ENCODE measurements around the gene MIB2.
"Not testable (repeated sequence)": the region's sequence is repeated elsewhere in the genome, so short reads cannot be mapped to it uniquely, and the experiment has no call there.

The MIB2 gene

DNA sequence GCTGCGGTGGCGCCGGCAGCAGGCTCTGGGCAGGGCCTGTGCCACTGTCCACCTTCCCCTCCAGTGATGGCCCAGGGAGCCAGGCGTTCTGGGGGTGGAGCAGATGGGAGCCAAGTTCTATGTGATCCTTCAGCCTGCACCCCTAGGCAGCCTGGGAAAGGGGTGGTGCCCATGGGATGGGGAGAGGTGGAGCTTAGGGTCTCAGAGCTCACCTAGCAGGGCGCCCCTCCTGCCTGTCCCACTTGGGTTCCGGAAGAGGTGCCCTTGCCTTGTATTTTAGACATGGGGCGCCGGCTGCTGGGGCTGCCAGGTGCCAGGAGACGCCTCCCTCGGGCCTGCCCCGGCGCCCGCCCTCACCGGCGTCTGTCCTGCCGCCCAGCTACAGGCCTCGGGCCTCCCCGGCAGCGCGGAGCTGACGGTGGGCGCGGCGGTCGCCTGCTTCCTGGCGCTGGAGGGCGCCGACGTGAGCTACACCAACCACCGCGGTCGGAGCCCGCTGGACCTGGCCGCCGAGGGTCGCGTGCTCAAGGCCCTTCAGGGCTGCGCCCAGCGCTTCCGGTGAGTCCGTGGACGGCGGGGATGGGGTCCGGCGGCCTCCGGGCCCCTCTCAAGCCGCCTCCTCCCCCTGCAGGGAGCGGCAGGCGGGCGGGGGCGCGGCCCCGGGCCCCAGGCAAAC lies 13.6 kb downstream of the MIB2 start:
- DNase-seq: no peak

DNA sequence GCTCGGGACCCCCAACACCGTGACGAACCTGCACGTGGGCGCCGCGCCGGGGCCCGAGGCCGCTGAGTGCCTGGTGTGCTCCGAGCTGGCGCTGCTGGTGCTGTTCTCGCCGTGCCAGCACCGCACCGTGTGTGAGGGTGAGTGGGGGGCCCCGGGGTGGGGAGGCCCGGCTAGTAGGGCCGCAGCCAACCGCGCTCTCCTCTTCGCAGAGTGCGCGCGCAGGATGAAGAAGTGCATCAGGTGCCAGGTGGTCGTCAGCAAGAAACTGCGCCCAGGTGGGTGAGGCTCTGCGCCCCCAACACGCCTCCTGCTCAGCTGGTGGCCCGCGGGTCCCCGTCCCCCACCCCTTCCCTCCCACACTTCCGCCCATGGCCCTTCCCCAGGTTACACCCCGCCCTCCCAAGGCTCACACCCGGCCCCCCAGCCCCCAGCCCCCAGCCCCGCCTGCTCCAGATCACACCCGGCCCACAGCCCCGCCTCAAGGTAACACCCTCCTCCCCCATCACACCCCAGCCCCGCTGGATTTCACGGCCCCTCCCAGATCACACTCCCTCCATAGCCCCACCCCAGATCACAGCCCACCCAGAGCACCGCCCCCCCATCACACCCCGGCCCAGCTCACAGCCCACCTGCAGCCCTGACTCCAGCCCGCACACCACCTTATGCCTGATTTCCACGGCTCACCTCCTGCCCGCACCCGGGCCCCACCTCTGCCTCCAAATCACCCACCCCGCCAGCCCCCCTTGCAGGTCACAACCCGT lies 14.3 kb downstream of the MIB2 start:
- no peak for DNase-seq

DNA sequence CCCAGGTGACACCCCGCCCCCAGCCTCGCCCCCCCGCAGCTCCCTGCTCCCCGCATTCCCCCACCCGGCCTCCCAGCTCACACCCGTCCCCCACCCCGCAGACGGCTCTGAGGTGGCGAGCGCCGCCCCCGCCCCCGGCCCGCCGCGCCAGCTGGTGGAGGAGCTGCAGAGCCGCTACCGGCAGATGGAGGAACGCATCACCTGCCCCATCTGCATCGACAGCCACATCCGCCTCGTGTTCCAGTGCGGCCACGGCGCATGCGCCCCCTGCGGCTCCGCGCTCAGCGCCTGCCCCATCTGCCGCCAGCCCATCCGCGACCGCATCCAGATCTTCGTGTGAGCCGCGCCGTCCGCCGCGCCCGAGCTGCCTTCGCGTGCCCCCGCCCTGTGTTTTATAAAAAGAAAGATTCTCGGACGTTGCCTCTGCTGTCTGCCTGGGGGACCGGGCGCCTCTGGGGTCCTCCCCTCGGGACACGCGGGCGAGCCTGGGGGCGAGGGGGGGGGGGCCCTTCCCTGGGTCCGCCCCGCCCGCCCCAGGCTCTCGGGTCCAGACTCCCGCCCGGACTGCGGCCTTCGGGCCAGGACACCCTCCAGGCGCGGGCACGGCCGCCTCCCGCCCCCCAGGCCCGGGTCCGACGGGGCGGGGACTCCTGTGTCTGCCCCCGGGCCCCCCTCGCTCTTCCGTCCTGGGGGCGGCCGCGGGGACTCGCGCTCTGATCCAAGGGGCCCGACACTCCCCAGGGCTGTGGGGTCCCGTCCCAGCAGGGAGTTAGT lies 15.1 kb downstream of the MIB2 start:
- peak; percentile 15 for DNase-seq

DNA sequence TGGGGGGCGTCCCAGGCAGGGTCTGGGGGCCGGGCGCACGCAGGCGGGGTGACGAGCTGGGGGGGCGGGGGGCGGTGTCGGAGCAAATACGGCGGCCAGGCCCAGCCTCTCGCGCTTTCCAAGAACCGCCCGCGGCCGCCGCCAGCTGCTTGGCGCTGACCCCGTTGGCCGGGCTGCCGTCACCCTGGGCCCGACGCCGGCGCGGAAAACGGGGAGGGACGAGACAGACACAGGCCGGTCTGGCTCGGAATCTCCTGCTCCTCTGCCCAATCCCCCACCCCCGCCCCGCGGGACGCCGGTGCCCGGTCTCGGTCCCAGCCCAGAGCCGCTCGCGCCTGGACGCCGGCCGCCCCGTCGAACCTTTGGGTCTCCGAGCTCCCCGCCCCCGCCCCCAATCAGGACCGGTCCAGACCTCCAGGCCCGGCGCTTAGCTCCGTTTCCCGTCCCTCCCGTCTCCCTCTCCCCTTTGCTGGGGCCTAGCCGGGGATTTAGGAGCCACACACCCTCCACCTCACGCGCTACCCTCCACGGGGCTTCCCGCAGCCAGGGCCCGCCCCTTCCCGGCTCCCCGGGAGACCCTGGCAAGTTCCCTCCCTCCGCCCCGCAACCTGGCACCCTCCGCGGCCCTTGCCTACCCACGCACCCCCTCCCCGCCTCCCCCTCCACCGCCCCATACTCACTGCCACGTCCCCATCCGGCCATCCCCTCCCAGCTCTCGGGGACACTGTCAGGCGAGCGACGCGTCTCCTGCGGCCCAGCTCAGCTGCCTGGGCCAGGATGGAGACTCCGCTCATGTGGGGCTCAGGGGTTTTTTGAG lies 15.9 kb downstream of the MIB2 start:
- DNase-seq: no peak

DNA sequence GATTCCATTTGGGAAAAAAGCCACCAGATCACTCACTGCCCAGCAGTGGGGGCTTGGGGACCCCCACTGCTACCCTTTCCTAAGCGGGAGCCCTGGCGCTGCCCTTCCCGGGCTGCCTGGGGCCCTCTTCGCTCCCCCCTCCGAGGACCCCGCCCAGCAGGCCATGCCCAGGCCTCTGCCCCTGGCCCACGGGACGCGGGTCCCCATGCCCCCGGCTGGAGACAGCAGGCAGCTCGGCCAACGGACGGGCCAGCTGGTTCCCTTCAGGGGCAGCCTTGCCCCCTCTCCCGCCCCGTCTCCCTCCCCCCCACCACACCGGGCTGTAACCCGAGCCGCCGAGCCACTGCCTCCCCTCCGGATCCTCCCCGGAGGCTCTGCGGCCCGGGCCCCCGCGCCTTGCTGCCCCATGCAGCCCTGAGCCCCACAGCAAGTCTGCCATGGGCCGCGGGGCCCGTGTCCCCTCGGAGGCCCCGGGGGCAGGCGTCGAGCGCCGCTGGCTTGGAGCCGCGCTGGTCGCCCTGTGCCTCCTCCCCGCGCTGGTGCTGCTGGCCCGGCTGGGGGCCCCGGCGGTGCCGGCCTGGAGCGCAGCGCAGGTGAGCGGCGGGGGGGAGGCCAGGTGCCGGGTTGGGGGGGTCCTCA lies 16.6 kb downstream of the MIB2 start, which contains the start of gene MMP23B:
MMP23B (plus strand) TSS at position 392 of the 639 bp plus-strand sequence; CDS start at position 438, 46 bp downstream.
- DNase-seq: peak; percentile 7

DNA sequence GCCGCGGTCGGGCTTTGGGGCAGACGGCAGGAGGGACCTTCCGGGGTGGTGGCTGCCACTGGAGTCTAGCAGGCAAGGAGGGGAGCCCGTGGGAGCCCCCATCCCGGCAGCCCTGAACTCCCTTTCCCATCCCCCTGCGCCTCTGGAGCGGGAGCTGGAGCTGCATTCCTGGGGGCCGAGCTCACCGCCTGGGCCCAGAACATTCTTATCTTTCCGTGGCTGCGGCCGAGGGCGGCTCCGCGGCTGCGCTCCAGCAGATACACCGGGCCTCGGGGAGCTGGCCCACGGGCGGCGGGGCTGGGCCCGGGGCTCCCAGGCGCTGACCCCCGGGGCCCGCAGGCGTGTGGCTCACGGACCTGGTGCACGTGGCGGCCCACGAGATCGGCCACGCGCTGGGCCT lies 18.1 kb downstream of the MIB2 start:
- DNase-seq: not testable (repeated sequence)

DNA sequence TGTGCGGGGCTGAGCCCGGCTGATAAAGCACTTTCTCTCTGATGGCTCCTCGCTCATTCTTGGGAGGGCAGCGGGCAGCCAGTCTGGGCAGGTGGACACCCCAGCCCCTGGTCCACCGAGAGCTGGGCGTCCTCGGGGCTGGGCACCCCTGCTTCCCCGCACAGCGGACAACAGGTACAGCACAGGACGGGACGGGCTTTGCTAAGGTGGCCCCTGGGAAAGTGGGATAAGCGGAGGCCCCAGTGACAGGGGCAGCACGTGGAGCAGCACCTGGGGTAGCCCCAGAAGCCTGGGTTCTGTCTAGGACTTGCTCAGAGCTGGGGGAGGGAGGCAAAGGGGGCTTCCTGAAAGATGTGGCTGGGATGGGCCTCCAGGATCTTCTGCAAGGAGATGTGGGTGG lies 19.3 kb downstream of the MIB2 start:
- DNase-seq: not testable (repeated sequence)

DNA sequence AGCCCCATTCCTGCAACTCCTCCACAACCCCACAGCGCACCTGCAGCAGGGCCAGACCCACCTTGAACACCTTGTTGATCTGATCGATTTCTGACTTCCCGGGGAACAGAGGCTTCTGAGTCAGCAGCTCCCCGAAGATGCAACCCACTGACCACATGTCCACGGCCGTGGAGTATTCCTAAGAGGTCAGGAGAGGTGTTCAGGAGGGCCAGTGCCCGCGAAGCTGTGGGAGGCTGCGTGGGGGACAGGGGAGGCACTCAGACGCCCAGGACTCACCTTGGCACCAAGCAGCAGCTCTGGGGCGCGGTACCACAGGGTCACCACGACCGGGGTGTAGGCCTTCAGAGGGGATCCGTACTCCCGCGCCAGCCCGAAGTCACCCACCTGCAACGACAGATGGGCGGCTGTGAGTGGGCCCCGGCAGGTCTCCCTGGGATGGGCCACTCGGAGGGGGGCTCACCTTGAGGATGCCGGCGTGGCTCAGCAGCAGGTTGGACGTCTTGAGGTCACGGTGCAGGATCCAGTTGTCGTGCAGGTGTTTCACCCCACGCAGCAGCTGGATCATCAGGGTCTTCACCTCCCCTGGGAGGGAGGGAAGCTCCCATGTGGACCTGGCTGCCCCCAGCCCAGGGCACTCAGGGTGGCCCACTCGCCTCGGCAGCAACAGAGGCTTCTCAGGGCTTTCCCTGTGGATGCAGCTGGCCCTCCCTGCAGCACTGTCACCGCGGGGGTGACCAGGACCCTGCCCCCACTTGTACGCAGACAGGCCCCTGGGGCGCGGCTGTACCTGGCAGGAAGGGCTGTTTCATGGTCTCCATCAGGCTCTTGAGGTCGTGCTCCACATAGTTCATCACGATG lies 21.6 kb downstream of the MIB2 start:
- DNase-seq: not testable (repeated sequence)

DNA sequence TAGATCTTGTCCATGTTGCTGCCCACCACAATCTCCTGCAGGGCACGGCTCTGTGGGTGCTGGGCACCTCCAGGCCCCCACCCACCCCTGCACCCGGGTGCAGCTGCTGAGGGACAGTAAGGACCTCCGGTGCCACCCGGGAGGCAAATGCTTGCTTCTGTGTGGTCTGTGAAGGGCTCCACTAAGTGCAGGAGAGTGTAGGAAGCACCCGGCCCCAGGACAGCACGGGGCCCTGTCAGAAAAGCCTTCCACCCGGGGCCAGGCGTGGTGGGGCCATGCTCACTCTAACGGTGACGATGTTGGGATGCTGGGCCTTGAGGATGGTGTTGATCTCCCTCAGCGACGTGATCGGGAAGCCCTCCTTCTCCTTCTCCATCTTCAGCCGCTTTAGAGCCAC lies 22.2 kb downstream of the MIB2 start:
- not testable (repeated sequence) for DNase-seq

DNA sequence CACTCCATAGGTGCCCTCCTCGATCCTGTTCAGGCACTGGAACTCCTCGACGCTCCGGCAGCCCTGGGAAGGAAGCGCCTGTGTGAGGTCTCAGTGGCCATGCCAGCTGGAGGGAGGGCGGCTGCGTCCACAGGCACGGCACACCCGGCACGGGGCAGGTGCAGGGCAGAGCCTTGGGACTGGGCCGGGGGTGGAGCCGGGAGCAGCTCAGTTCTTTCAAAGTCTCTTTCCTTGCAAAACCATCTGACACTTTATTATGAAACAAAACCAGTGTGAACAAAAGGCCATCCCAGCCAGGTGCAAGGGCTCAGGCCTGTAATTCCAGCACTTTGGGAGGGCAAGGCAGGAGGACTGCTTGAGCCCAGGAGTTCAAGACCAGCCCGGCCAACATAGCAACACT lies 23.2 kb downstream of the MIB2 start:
- DNase-seq: not testable (repeated sequence)

DNA sequence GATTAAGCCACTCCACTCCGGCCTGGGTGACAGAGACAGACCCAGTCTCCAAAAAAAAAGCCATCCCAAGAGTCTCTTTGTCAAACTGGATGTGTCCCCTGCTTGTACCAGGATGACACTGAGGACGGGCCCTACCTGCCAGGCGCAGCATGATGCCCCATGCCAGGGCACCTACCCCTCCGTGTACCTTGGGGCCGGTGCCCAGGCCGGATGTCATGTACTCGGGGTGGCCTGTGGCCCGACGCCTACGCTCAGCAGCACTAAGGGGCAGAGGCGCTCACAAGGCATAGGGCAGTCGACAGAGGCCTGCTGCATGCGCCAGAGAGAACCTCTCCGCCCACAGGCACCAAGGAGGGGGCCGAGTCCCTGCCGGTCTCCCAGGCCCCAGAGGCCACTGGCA lies 24.1 kb downstream of the MIB2 start:
- DNase-seq: not testable (repeated sequence)

DNA sequence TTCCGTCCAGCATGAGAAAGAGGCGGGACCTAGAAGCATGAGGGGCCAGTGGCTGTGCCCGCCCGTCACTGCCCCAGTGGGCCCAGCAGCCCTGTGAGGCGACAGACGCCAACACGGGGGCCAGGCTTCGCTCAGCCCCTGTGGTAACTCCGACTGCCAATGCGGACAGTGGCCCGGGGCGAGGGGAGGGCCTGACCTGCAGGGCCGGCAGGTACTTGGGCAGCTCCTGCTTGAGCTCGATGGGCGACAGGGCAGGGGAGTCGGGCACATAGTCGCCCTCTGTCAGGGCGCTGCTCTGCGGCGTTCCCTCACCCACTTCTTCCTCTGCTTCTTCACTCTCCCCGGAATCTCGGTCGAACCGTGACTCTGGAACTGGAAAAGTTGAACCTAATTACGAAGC lies 24.8 kb downstream of the MIB2 start:
- DNase-seq: not testable (repeated sequence)

DNA sequence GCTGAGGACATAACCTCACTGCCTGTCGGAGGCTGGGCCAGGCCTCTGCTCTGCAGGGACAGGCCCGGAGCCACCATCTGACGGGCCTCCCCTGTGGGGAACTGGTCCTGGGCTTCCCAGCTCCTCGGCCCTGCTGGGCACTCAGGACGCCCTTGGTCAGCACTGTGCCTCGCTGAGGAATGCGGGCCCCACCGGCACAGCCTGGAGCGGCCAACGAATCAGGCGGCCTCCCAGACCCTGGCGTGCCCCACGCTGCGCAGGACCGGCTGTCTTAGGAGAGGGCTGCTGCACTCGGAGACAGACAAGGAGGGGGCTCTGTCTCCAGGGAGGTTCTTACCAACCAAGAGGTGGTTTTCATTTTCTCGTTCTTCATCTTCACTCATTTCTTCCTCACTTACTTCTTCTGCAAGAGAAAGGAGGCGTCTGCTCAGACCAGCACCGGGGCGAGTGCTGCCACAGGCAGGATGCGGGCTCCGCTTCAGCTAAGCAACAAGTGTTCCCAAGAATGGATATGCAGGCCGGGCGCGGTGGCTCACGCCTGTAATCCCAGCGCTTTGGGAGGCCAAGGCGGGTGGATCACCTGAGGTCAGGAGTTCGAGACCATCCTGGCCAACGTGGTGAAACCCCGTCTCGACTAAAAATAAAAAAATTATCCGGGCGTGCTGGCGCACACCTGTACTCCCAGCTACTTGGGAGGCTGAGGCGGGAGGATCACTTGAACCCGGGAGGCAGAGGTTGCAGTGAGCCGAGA lies 25.6 kb downstream of the MIB2 start:
- DNase-seq: not testable (repeated sequence)

DNA sequence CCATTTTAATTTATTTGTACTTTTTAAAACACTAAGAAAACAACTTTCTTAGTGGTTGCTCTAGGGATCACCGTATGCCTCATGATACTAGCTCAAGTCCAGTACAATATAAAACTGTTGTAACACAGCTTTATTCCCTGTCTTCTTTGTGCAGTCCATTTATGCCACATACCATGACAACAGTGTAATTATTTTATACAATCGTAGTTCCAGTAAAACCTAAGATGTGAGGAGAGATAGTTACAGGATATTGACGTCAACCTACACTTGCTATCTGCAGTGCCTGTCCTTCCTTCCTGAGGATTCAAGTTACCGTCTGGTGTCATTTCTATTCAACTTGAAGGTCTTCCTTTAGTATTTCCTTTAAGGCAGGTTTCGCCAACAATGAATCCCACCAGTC lies 31.0 kb downstream of the MIB2 start:
- DNase-seq: not testable (repeated sequence)

DNA sequence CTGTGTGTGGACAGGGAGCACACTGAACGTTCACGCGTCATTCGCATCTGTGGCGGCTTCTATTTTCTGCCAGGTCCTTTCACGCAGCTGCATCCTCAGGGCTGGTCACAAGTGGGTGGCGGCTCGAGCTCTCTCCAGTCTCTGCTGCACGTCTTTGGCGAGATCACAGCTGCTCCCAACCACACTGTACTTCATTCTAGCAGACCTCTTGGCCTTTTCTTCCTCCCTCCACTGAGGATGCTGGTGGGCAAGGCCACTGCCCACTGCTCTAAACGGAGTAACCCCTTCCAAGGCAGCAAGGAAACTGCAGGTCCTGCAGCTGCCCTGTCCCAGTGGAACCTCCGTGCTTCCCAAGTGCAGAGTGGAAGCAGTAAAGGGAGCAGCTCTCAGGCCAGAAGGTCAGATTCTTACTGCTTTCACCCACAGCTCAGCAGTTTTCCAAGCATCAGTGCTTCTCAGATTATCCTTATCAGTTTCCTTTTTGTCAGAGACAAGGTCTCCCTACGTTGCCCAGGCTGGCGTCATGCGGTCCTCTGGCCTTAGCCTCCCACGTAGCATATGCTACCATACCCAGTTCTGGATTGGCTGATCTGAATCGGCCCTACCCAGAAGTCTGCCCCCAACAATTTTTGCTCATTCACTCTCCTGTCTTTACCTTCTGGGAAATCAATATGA lies 32.4 kb downstream of the MIB2 start:
- DNase-seq: not testable (repeated sequence)

DNA sequence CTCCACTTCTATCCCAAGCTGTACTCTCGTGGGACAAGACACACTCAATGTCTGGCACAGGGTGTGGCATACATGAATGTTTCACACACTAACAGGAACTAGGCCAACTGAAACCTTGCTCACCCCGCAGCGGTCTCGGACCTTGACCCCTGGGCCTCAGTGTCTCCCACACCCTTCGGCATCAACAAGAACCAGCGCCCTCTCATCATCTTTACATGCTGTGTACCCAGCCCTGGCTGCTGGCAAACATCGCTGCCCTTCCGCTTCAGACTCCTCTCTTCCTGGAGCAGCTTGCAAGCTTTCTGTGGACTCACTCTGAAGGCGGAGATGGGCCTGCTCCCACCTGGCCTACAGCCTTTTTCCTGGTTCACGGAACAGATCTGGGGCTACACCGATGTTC lies 33.0 kb downstream of the MIB2 start:
- not testable (repeated sequence) for DNase-seq

DNA sequence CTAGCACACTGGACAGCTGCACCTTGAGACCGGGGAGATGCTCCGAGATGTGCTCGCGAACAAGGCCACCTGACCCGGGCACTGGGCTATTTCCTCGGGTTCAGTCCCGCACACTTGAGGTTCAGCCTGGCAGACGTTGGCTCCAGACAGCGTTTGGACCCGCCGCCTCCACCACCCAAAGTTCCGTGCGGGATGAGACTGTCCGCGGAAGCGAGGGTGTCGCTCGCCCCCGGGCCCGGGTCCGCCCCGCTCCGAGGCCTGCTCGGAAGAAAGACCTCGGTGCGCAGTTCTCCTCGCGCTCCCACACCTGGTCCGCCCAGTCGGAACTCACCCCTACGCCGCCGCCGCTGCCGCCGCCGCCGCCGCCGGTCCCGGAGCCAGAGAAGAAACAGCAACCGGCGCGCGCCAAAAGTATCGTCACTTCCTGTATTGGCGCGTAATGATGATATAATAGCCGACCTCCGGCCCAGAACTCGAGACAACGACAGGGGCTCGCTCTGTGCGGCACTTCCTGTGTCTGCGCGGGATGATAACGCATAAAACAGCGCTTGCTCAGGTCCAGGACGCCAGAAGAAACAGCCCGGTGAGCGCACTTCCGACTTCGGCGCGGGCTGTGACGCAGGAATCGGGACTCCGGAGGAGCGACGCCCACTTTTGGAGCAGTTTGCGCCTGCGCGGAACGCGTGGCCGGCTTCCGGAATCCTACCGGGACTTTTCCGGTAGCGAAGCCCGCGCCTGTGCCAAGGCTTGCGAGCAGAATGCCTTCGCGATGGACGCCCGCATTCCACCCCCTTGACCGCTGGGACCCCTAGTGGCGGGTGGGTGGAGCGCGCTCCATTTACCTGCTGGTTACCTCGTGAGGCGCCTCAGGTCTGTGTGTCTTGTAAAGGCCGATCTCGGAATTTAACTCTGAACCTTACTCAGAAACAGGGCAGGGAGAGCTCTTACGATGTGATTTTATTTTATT lies 43.6 kb downstream of the MIB2 start, which contains the start of gene CDK11B:
CDK11B (minus strand) TSS at position 422 of the 967 bp plus-strand sequence. CDS start 1,519 bp downstream, outside the sequence.
- DNase-seq: peak; percentile 91

DNA sequence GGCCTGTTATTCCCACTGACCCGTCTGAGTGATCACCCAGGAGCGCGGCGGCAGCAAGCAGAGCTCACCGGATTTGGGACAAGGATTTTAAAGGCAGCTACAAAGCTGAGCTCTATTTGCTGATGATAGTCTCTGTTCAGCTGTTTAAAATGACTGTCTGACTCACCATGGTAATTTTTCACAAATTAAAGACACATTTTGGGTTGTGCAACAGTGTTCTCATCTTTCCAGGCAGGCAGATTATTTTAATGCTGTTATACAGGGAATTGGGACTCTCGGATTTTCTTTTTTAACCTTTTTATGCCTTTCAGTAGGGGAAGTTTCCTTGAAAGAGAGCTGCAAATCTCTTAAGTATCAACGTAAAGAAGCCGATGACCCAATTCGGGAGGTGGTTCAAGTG lies 47.1 kb downstream of the MIB2 start:
- DNase-seq: not testable (repeated sequence)
